HepG2 (cell line): ENCODE data around the gene KLHL17. TPM values are rescaled to one million over a fixed set of nuclear protein-coding genes. Genes with fewer than 3 reads are reported as not detected.

Experiments used
- ARHGAP35 ChIP-seq: sonication (generic); formaldehyde crosslinking; IDR thresholded peaks from 2 replicates; pipeline ENCODE4 v1.9.0; 2022; ENCODE audit warnings: mild to moderate bottlenecking, inconsistent platforms, moderate library complexity, missing genetic modification reagents, borderline replicate concordance
- CBFB ChIP-seq: sonication (generic); formaldehyde crosslinking; IDR thresholded peaks from 2 replicates; pipeline ENCODE4 v1.4.0; 2020; ENCODE audit warnings: missing genetic modification reagents
- CENPBD1 ChIP-seq: sonication (generic); formaldehyde crosslinking; IDR thresholded peaks from 2 replicates; pipeline ENCODE4 v1.8.0; 2022; ENCODE audit warnings: missing genetic modification reagents, low read depth, mild to moderate bottlenecking, borderline replicate concordance
- DPF2 ChIP-seq: sonication (generic); formaldehyde crosslinking; IDR thresholded peaks from 2 replicates; pipeline ENCODE4 v1.4.0; 2020; ENCODE audit warnings: mild to moderate bottlenecking, low read depth, missing genetic modification reagents, borderline replicate concordance
- FOXO1 ChIP-seq: sonication (generic); formaldehyde crosslinking; IDR thresholded peaks from 2 replicates; pipeline ENCODE4 v1.4.0; 2020; ENCODE audit warnings: missing genetic modification reagents
- FOXO4 ChIP-seq: sonication (generic); formaldehyde crosslinking; conservative IDR thresholded peaks from 2 replicates; pipeline ENCODE4 v1.8.1; 2023; ENCODE audit warnings: missing genetic modification reagents
- KDM5A ChIP-seq: fragments of 200-600 bp; sonication (generic); IDR thresholded peaks from 2 replicates; pipeline ENCODE4 v1.7.0; 2018; ENCODE audit warnings: antibody characterized with exemption, mild to moderate bottlenecking, low read length, borderline replicate concordance
- SRSF4 ChIP-seq: fragments of 200-400 bp; formaldehyde crosslinking; IDR thresholded peaks from one replicate; pipeline ENCODE4 v1.6.1; 2018; ENCODE audit warnings: mild to moderate bottlenecking, low read depth, low read length, moderate library complexity; ENCODE audit not compliant: poor library complexity, severe bottlenecking
- SSRP1 ChIP-seq: IDR thresholded peaks from 2 replicates; pipeline ENCODE4 v1.6.1; 2016; ENCODE audit warnings: control low read depth
- TCF7 ChIP-seq: sonication (generic); IDR thresholded peaks from 2 replicates; pipeline ENCODE4 v1.6.1; 2016; ENCODE audit warnings: antibody characterized with exemption, low read depth
- TEAD3 ChIP-seq: optimal IDR thresholded peaks from 2 replicates; pipeline ENCODE3; 2016; ENCODE audit warnings: borderline replicate concordance
- ZBTB7A ChIP-seq: sonication (generic); formaldehyde crosslinking; IDR thresholded peaks from 2 replicates; pipeline ENCODE4 v1.8.0; 2022; ENCODE audit warnings: mild to moderate bottlenecking, missing genetic modification reagents
- ZNF546 ChIP-seq: sonication (generic); formaldehyde crosslinking; conservative IDR thresholded peaks from 2 replicates; pipeline ENCODE4 v1.8.1; 2023; ENCODE audit warnings: mild to moderate bottlenecking, missing genetic modification reagents
- ZNF563 ChIP-seq: sonication (generic); formaldehyde crosslinking; IDR thresholded peaks from 2 replicates; pipeline ENCODE4 v1.8.0; 2022; ENCODE audit warnings: mild to moderate bottlenecking, moderate library complexity, missing genetic modification reagents
- ZNF674 ChIP-seq: sonication (generic); formaldehyde crosslinking; IDR thresholded peaks from 2 replicates; pipeline ENCODE4 v1.5.0; 2020; ENCODE audit warnings: low read depth, mild to moderate bottlenecking, missing genetic modification reagents
- ZSCAN29 ChIP-seq: sonication (generic); formaldehyde crosslinking; conservative IDR thresholded peaks from 2 replicates; pipeline ENCODE4 v1.4.0; 2020; ENCODE audit warnings: mild to moderate bottlenecking, missing genetic modification reagents
- polyA plus RNA-seq, 8 experiments: library from polyadenylated mRNA; depleted of rRNA in 3 of 8; stranded (reverse) in 7 of 8; unstranded in 1 of 8; fragments of >200 nt; fragmentation: Illumina TruSeq in 4 of 8; extraction: Trizol in 4 of 8; gene quantifications; 2 replicates each; pipeline versions ENCODE4 v1.2.1 to v1.2.3, GENCODE V29; 2011 to 2016; ENCODE audit warnings: low read depth in 4 of 8, missing spikeins in 1 of 8, mixed read lengths in 1 of 8; ENCODE audit not compliant: insufficient read depth in 1 of 8
- total RNA-seq, 5 experiments: library from RNA; depleted of rRNA; stranded (reverse); fragments of >200 nt; fragmentation: Illumina TruSeq; extraction: Trizol; gene quantifications; 2 replicates each; pipeline ENCODE4 v1.2.3, GENCODE V29; 2016; ENCODE audit warnings: low read depth in 1 of 5
- TF ChIP-seq, protein P1 (sequence below): sonication (generic); formaldehyde crosslinking; IDR thresholded peaks from 2 replicates; pipeline ENCODE4 v1.5.1; 2020; ENCODE audit warnings: mild to moderate bottlenecking, missing genetic modification reagents, borderline replicate concordance
- TF ChIP-seq, protein P2 (sequence below), 2 experiments: IDR thresholded peaks; 2 replicates each; pipeline ENCODE4 v1.6.1; 2011 to 2012; ENCODE audit warnings: low read length in 2 of 2, borderline replicate concordance in 1 of 2, low read depth in 1 of 2, mild to moderate bottlenecking in 1 of 2, moderate library complexity in 1 of 2
- TF ChIP-seq, protein P3 (sequence below): sonication (generic); formaldehyde crosslinking; IDR thresholded peaks from 2 replicates; pipeline ENCODE4 v1.8.1; 2023; ENCODE audit warnings: mild to moderate bottlenecking, missing genetic modification reagents, borderline replicate concordance

The KLHL17 gene
- total and polyA plus RNA-seq, 2 of the 13 experiments (the other 11 are each of a cell fraction or from before 2014, with no cell fraction given): 9.3 to 24.7 TPM

DNA sequence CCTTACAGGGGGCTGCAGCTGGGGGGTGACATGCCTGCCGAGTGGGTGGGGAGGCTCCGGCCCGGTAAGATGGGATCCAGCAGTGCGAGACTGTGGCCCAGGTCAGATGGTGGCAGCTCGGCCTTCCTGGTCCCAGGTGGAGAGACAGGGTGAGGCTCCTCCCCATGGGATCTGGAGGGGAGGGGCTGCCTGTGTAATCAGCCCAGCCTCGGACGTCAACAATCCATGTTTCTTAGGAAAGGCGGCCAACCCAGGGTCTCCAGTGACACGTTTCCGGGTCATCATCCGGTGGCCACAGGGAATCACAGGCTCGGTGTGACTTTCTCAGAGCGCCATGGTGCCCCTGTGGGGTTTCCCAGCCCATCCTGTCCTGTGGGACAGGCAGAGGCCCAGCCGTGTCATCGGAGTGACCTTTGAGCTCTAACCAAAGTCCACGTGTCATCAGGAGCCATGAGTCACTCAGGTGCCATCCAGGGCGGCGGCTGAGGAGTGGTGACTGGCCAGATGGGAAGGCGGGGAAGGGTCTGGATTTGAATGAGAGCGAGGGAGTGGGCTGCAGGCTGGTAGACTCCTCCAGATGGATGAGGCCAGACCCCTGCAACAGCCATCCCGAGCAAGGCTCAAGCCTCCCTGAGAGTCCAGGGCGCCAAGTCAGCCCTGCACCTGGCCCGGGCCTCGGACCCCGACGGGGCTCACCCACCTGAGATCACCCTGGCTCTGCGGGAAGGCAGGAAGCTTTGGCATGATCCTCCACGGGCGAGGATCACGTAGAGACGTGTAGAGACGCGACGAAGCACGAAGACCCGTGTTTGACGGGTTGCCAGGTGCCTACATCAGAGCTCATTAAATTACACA, 46.1 kb downstream of the KLHL17 start (continued):
- TF ChIP-seq, protein P1, sequence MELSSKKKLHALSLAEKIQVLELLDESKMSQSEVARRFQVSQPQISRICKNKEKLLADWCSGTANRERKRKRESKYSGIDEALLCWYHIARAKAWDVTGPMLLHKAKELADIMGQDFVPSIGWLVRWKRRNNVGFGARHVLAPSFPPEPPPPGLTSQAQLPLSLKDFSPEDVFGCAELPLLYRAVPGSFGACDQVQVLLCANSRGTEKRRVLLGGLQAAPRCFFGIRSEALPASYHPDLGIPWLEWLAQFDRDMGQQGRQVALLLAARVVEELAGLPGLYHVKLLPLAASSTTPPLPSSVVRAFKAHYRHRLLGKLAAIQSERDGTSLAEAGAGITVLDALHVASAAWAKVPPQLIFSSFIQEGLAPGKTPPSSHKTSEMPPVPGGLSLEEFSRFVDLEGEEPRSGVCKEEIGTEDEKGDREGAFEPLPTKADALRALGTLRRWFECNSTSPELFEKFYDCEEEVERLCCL: peak; percentile 82; the same call in 1 of the 2 replicates
- TF ChIP-seq SRSF4: no peak
- TF ChIP-seq CBFB: peak; percentile 32; the same call in 1 of the 2 replicates
- no peak for TF ChIP-seq ARHGAP35 (CRISPR knock-in tag)
- no peak for TF ChIP-seq ZSCAN29
- TF ChIP-seq TCF7: no peak; the same call in 1 of the 2 replicates
- no peak; the same call in 1 of the 2 replicates for TF ChIP-seq FOXO1 (CRISPR knock-in tag)
- TF ChIP-seq, protein P2, sequence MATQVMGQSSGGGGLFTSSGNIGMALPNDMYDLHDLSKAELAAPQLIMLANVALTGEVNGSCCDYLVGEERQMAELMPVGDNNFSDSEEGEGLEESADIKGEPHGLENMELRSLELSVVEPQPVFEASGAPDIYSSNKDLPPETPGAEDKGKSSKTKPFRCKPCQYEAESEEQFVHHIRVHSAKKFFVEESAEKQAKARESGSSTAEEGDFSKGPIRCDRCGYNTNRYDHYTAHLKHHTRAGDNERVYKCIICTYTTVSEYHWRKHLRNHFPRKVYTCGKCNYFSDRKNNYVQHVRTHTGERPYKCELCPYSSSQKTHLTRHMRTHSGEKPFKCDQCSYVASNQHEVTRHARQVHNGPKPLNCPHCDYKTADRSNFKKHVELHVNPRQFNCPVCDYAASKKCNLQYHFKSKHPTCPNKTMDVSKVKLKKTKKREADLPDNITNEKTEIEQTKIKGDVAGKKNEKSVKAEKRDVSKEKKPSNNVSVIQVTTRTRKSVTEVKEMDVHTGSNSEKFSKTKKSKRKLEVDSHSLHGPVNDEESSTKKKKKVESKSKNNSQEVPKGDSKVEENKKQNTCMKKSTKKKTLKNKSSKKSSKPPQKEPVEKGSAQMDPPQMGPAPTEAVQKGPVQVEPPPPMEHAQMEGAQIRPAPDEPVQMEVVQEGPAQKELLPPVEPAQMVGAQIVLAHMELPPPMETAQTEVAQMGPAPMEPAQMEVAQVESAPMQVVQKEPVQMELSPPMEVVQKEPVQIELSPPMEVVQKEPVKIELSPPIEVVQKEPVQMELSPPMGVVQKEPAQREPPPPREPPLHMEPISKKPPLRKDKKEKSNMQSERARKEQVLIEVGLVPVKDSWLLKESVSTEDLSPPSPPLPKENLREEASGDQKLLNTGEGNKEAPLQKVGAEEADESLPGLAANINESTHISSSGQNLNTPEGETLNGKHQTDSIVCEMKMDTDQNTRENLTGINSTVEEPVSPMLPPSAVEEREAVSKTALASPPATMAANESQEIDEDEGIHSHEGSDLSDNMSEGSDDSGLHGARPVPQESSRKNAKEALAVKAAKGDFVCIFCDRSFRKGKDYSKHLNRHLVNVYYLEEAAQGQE (IDR thresholded peaks at IDR 0.05; ENCODE audit: borderline replicate concordance in 1 of 2, low read depth in 1 of 2, low read length in 2 of 2): no peak
- TF ChIP-seq KDM5A: no peak
- 0 out of 2 replicates have a peak, but pooled peaks have one; percentile 32 for TF ChIP-seq ZNF546 (CRISPR knock-in tag)
- peak; percentile 78 for TF ChIP-seq TEAD3
- TF ChIP-seq SSRP1 (CRISPR knock-in tag): no peak
- TF ChIP-seq, protein P3, sequence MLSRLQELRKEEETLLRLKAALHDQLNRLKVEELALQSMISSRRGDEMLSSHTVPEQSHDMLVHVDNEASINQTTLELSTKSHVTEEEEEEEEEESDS (CRISPR knock-in tag): no peak
- no peak for TF ChIP-seq CENPBD1 (CRISPR knock-in tag)
- TF ChIP-seq ZNF674 (CRISPR knock-in tag): no peak
- TF ChIP-seq DPF2 (CRISPR knock-in tag): peak; percentile 87
- TF ChIP-seq ZBTB7A: peak; percentile 81
- TF ChIP-seq FOXO4 (CRISPR knock-in tag): no peak
- TF ChIP-seq ZNF563: no peak; the same call in 1 of the 2 replicates
